HG03354 (cell line): ENCODE results near the gene ATP13A2.
"Not testable (repeated sequence)": the region's sequence is repeated elsewhere in the genome, so short reads cannot be mapped to it uniquely, and the experiment has no call there.

Experiments used
- ATAC-seq: cut with Tn5 transposase; IDR thresholded peaks from one replicate; pipeline ENCODE4 v1.9.1; 2021; ENCODE audit warnings: mild to moderate bottlenecking; ENCODE audit not compliant: unreplicated experiment, poor library complexity, severe bottlenecking

The ATP13A2 gene

GRCh38 chr1:16967962-16968361 is 43.8 kb downstream of the ATP13A2 start:
- ATAC-seq = no peak

- no peak for ATAC-seq
Measured at GRCh38 chr1:16967095-16967575, 44.6 kb downstream of the ATP13A2 start.

GRCh38 chr1:16966282-16966681 is 45.4 kb downstream of the ATP13A2 start:
- ATAC-seq = no peak

GRCh38 chr1:16965486-16966067 is 46.2 kb downstream of the ATP13A2 start:
- no peak for ATAC-seq

GRCh38 chr1:16964169-16964568 is 47.6 kb downstream of the ATP13A2 start:
- ATAC-seq = not testable (repeated sequence)

DNA sequence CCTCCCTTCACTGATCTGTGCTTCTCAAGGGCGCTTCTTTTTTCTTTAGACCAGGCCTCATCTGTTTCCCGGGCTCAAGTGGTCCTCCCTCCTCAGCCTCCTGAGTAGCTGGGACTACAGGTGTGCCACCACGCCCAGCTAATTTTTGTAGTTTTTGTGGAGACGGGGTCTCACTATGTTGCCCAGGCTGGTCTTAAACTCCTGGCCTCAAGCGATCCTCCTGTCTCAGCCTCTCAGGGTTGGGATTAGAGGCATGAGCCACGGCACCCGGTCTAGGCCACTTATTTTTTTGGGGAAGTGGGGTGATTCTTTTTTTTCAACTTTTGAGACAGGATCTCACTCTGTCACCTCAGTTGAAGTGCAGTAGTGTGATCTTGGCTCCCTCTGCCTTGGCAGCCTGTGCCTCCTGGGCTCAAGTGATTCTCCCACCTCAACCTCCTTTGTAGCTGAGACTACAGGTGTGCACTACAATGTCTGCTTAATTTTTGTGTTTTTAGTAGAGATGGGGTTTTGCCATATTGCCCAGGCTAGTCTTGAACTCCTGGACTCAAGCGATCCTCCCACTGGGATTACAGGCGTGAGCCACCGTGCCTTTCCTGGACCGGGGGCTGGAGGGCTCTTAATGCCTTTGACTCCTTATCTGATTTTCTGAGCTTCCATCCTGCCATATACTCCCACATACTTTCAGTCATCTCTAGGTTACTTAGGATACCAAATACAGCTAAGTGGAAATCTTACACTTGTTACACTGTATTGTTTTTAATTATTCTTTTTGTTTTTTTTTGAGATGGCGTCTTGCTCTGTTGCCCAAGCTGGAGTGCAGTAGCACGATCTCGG is 50.2 kb downstream of the ATP13A2 start:
- no peak for ATAC-seq

DNA sequence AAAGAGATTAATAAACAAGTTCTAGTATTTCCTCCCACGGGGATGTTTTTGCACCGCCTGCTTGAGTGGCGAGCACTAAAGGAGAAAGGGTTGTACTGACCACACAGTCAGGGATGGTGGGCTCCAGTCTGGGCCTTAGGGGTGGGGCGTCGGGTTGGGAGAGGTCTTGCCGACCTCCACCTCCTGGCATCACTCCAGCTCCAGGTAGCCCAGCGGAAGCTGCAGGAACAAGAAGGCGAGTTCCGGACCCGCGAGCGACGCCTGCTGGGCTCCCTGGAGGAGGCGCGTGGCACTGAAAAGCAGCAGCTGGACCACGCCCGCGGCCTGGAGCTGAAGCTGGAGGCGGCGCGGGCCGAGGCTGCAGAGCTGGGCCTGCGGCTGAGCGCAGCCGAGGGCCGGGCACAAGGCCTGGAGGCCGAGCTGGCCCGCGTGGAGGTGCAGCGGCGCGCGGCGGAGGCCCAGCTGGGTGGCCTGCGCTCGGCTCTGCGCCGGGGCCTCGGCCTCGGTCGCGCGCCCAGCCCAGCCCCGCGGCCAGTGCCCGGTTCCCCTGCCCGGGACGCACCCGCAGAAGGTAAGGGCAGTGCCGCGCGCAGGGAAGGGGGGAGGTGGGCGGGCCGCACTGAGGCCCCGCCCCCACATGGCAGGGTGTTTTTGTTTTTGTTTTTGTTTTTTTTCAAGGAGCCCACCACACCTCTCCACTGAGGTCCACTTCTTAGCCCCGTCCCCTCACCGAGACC is 51.0 kb downstream of the ATP13A2 start:
- ATAC-seq = peak; percentile 84

DNA sequence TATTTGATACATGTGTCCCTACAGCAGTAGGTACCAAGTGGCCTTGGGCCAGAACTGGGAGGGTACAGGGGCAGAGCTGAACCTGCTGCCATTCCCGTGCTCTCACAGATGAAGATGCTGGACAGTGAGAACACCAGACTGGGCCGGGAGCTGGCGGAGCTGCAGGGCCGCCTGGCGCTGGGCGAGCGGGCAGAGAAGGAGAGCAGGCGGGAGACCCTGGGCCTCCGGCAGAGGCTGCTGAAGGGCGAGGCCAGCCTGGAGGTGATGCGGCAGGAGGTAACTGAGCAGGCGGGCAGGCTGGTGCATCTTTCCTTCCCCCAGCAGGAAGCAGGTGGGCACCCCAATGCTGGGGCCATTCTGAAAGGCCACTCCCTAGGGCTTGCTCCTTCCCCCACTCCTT is 53.3 kb downstream of the ATP13A2 start:
- no peak for ATAC-seq

DNA sequence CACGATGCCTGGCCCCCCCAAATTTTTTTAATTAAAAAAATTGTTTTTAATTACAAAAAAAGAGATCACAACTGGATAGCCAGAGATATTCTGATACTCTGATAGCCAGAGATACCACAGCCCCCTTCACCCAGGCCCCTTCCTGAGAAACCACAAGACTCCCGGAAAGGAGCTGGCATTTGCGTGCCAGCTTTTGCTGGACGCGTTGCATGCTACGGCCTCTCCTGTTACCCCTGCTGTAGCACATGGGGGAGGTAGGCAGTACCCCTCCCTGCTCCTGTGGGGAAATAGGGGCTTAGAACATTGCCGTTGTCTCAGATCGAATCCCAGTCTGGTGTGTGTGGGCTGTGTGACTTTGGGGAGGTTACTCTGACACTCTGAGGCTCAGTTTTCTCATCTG is 54.0 kb downstream of the ATP13A2 start:
- ATAC-seq = no peak

DNA sequence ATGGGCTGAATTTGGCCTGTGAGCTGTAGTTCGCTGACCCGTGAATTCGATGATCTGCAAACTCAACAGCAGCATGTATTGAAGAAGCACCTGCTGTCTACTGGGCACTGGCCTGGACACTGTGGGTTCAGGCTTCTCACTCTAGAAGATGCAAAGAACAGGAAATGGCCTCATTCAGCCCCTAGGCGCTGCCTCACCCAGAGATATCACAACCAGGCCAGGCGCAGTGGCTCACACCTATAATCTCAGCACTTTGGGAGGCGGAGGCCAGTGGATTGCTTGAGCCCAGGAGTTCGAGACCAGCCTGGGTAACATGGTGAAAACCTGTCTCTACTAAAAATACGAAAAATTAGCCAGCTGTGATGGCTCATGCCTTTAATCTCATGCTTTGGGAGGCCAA is 55.0 kb downstream of the ATP13A2 start:
- ATAC-seq = no peak

DNA sequence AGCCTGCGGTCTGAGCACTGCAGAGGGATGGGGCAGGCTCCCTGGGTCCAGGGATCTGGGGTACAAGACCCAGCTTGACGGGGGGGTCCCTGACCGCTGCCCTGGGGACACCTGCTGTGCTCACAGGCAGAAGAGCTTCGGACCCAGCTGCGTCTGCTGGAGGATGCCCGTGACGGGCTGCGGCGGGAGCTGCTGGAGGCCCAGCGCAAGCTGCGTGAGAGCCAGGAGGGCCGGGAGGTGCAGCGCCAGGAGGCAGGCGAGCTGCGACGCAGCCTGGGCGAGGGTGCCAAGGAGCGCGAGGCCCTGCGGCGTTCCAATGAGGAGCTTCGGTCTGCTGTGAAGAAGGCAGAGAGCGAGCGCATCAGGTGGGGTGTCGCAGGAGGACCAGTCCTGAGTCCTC is 56.5 kb downstream of the ATP13A2 start:
- no peak for ATAC-seq

DNA sequence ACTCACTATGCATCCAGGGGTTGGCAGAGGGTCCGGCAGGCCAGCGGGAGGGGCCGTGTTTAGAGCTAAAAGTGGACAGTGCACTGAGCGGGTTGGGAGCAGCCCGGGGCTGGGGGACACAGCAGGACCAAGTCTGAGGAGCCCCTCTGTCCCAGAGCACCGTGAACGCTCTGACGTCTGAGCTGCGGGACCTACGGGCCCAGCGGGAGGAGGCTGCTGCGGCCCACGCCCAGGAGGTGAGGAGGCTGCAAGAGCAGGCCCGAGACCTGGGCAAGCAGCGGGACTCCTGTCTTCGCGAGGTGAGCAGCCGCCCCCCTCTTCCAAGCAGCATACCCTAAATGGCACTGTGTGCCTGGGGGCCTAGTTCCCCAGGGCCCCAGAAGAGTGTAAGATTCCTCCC is 57.1 kb downstream of the ATP13A2 start:
- ATAC-seq = no peak

DNA sequence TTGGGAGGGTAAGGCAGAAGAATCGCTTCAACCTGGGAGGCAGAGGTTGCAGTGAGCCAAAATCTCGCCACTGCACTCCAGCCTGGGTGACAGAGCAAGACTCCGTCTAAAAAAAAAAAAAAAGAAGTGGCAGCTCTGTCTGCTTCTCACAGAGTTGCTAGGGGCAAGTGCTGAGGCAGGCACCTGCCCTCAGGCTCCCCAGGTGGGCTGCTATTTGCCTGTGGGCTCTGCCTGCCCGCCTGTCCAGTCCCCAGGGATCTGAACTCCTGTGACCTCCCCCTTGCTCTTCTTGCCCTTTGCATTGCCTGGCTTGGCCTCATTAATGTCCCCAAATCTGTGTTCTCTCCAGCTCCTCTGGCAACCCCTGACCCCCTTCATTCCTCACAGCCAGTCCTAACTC is 59.4 kb downstream of the ATP13A2 start:
- ATAC-seq = not testable (repeated sequence)

- not testable (repeated sequence) for ATAC-seq
Measured at GRCh38 chr1:16949026-16949425, 62.7 kb downstream of the ATP13A2 start.

DNA sequence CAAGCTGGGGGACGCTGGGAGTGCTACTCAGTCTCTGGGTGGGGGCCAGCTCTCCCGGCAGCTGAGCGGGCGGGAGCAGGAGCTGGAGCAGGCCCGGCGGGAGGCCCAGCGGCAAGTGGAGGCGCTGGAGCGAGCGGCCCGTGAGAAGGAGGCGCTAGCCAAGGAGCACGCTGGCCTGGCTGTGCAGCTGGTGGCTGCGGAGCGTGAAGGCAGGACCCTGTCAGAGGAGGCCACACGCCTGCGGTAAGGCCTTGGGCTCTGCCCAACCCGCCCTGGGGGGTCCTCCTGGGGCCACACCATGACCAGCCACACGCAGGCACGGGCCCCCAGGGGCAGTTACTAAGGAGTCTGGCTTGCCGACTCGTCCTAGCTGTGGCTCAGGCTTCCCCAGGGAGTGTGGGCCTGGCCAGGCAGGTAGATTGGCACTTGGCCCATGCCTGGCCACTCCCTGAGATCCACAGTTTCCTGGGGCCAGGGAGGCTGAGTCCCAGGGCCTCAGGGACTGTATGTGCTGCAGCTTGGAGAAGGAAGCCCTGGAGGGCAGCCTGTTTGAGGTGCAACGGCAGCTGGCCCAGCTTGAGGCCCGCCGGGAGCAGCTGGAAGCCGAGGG is 63.3 kb downstream of the ATP13A2 start:
- not testable (repeated sequence) for ATAC-seq

GRCh38 chr1:16946646-16947045 is 65.1 kb downstream of the ATP13A2 start:
- ATAC-seq = no peak

DNA sequence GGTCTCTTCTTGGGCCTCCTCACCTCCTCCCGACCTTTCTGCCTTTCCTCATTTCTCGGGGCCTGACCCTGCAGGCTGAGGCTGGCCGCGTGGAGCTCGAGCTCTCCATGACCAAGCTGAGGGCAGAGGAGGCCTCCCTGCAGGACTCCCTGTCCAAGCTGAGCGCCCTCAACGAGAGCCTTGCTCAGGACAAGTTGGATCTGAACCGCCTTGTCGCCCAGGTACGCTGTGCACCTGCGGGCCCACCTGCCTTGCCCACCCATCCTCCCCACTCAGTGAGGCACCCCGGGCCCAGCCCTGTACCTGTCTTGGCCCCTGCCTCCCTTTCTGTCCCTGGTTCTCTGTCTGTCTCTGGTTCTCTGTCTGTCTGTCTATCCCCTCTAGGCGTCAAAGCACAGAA is 65.5 kb downstream of the ATP13A2 start:
- ATAC-seq = not testable (repeated sequence)

GRCh38 chr1:16945512-16945911 is 66.2 kb downstream of the ATP13A2 start:
- ATAC-seq = not testable (repeated sequence)

GRCh38 chr1:16944038-16944437 is 67.7 kb downstream of the ATP13A2 start:
- no peak for ATAC-seq
